HCT116 (cell line): Measurements from ENCODE around the gene SLC25A13. TPM values are rescaled to one million over a fixed set of nuclear protein-coding genes. Genes with fewer than 3 reads are reported as not detected.
"Not testable (repeated sequence)": the region's sequence is repeated elsewhere in the genome, so short reads cannot be mapped to it uniquely, and the experiment has no call there.

Experiments
- ATAC-seq: fragments of 200-7000 bp; cut with Tn5 transposase; 2 replicates; pipeline ENCODE4 v1.9.1; 2020; ENCODE audit warnings: mild to moderate bottlenecking, moderate library complexity
- Bru-seq: library from RNA; stranded (reverse); fragments of 400-500 nt; gene quantifications from one replicate; lab custom pipeline; 2021; lab: Mats Ljungman, UMichigan
- BruChase-seq, 2 experiments: library from RNA; stranded (reverse); fragments of 400-500 nt; gene quantifications; one replicate each; lab custom pipeline; 2021; lab: Mats Ljungman, UMichigan
- BruUV-seq: library from RNA; stranded (reverse); fragments of 400-500 nt; replicated peaks from 2 replicates; lab custom pipeline; 2021; lab: Mats Ljungman, UMichigan
- CTCF ChIA-PET: fragments of 300-600 bp; sonication (Branson Sonifier 250); formaldehyde crosslinking; loops from one replicate; lab custom pipeline; 2021; ENCODE audit warnings: antibody characterized with exemption; lab: Charles Lee
- POLR2A ChIA-PET: fragments of 300-600, 350-600 bp; sonication (Branson Sonifier 250); formaldehyde crosslinking; loops from one replicate; lab custom pipeline; 2021; ENCODE audit warnings: antibody characterized with exemption; lab: Charles Lee
- RAD21 ChIA-PET, 2 experiments: fragments of 300-600 bp; sonication (Branson Sonifier 250); formaldehyde crosslinking; loops; one replicate each; lab custom pipeline; 2023; ENCODE audit warnings: low total read pairs in 2 of 2; ENCODE audit not compliant: uncharacterized antibody in 2 of 2, unreplicated experiment in 2 of 2, low non-redundant PET in 1 of 2; lab: Charles Lee
- DNase-seq: peaks from one replicate; pipeline ENCODE4 v3.0.0-alpha.2; 2010; ENCODE audit warnings: low read depth, low spot score
- H2AFZ ChIP-seq: fragments of 200-600 bp; shearing (Covaris generic), sonication (generic); 2 replicates; pipeline ENCODE4 v1.6.1; 2017; ENCODE audit warnings: low read depth, mixed run types, mixed read lengths, antibody characterized with exemption, low read length; ENCODE audit not compliant: poor library complexity, severe bottlenecking
- H3K27ac ChIP-seq: 2 replicates; pipeline ENCODE4 v1.5.1; 2012; ENCODE audit warnings: low read depth, low read length
- H3K27me3 ChIP-seq: fragments of 200-600 bp; sonication (generic); 2 replicates; pipeline ENCODE4 v1.6.1; 2016; ENCODE audit warnings: mixed run types, low read length, mixed read lengths; ENCODE audit not compliant: insufficient read depth
- H3K36me3 ChIP-seq, 2 experiments: fragments of 200-500 bp in 1 of 2; fragments of 200-600 bp in 1 of 2; sonication (Bioruptor generic) in 1 of 2; sonication (generic) in 1 of 2; 2 replicates each; pipeline versions ENCODE4 v1.5.1 to v1.6.1; 2014 to 2016; ENCODE audit warnings: low read length in 2 of 2, inconsistent platforms in 1 of 2, mixed read lengths in 1 of 2, mixed run types in 1 of 2; ENCODE audit not compliant: insufficient read depth in 2 of 2, control insufficient read depth in 1 of 2
- H3K4me1 ChIP-seq, 2 experiments: fragments of 200-600 bp in 1 of 2; sonication (generic) in 1 of 2; 2 replicates each; pipeline versions ENCODE4 v1.5.1 to v1.6.1; 2012 to 2017; ENCODE audit warnings: low read length in 2 of 2, inconsistent platforms in 1 of 2, mild to moderate bottlenecking in 1 of 2, mixed read lengths in 1 of 2, mixed run types in 1 of 2, moderate library complexity in 1 of 2; ENCODE audit not compliant: insufficient read depth in 2 of 2, control insufficient read depth in 1 of 2
- H3K4me2 ChIP-seq: fragments of 200-600 bp; sonication (generic); 2 replicates; pipeline ENCODE4 v1.6.1; 2017; ENCODE audit warnings: mixed run types, low read length, mixed read lengths
- H3K4me3 ChIP-seq, 2 experiments: fragments of 200-600 bp in 1 of 2; sonication (generic) in 1 of 2; replicated peaks in 1 of 2; 2 replicates each; pipeline ENCODE4 v1.5.1; 2011 to 2016; ENCODE audit warnings: low read length in 2 of 2, control low read depth in 1 of 2, low read depth in 1 of 2, mild to moderate bottlenecking in 1 of 2, mixed read lengths in 1 of 2, mixed run types in 1 of 2
- H3K79me2 ChIP-seq: fragments of 200-600 bp; sonication (generic); 2 replicates; pipeline ENCODE4 v1.6.1; 2017; ENCODE audit warnings: mild to moderate bottlenecking, mixed run types, low read length, moderate library complexity, mixed read lengths; ENCODE audit not compliant: insufficient read depth
- H3K9ac ChIP-seq: fragments of 200-600 bp; sonication (generic); 2 replicates; pipeline ENCODE4 v1.6.1; 2016; ENCODE audit warnings: low read length, mixed read lengths
- H3K9me2 ChIP-seq: fragments of 200-600 bp; sonication (generic), shearing (Covaris generic); 2 replicates; pipeline ENCODE4 v1.6.1; 2017; ENCODE audit warnings: mixed run types, mild to moderate bottlenecking, moderate library complexity; ENCODE audit not compliant: insufficient read depth
- H3K9me3 ChIP-seq, 2 experiments: fragments of 200-500 bp in 1 of 2; fragments of 200-600 bp in 1 of 2; sonication (Bioruptor generic) in 1 of 2; sonication (generic) in 1 of 2; 2 replicates each; pipeline ENCODE4 v1.6.1; 2014 to 2017; ENCODE audit warnings: low read length in 2 of 2, mixed read lengths in 2 of 2, inconsistent platforms in 1 of 2, low read depth in 1 of 2, mild to moderate bottlenecking in 1 of 2, mixed run types in 1 of 2, moderate library complexity in 1 of 2; ENCODE audit not compliant: control insufficient read depth in 1 of 2, insufficient read depth in 1 of 2
- H4K20me1 ChIP-seq: fragments of 200-600 bp; sonication (generic), shearing (Covaris generic); 2 replicates; pipeline ENCODE4 v1.6.1; 2017; ENCODE audit warnings: mixed run types, mild to moderate bottlenecking, moderate library complexity; ENCODE audit not compliant: insufficient read depth
- CBX3 ChIP-seq: IDR thresholded peaks from 2 replicates; pipeline ENCODE4 v1.6.1; 2012; ENCODE audit warnings: low read depth
- CEBPB ChIP-seq: IDR thresholded peaks from 2 replicates; pipeline ENCODE4 v1.6.1; 2012; ENCODE audit warnings: low read depth
- EGR1 ChIP-seq: IDR thresholded peaks from 2 replicates; pipeline ENCODE4 v1.6.1; 2012; ENCODE audit warnings: low read depth
- FOSL1 ChIP-seq: IDR thresholded peaks from 2 replicates; pipeline ENCODE4 v1.6.1; 2012; ENCODE audit warnings: low read depth
- MAX ChIP-seq: IDR thresholded peaks from 2 replicates; pipeline ENCODE4 v1.6.1; 2012
- POLR2A ChIP-seq: IDR thresholded peaks from 2 replicates; pipeline ENCODE4 v1.7.0; 2011; ENCODE audit warnings: borderline replicate concordance; ENCODE audit not compliant: insufficient read depth, insufficient read length; ENCODE audit errors: extremely low read depth
- POLR2AphosphoS5 ChIP-seq: IDR thresholded peaks from 2 replicates; pipeline ENCODE4 v1.6.1; 2011; ENCODE audit warnings: mild to moderate bottlenecking, low read depth, low read length, moderate library complexity
- RAD21 ChIP-seq: IDR thresholded peaks from 2 replicates; pipeline ENCODE4 v1.6.1; 2012; ENCODE audit warnings: low read depth, mild to moderate bottlenecking
- REST ChIP-seq: IDR thresholded peaks from 2 replicates; pipeline ENCODE4 v1.6.1; 2012; ENCODE audit warnings: low read depth
- SIN3A ChIP-seq: IDR thresholded peaks from 2 replicates; pipeline ENCODE4 v1.6.1; 2012; ENCODE audit warnings: low read depth
- SP1 ChIP-seq: IDR thresholded peaks from 2 replicates; pipeline ENCODE4 v1.6.1; 2012; ENCODE audit warnings: low read depth
- SRF ChIP-seq: IDR thresholded peaks from 2 replicates; pipeline ENCODE4 v1.6.1; 2012; ENCODE audit warnings: low read depth
- TCF7L2 ChIP-seq: IDR thresholded peaks from 2 replicates; pipeline ENCODE4 v1.7.0; 2011; ENCODE audit warnings: borderline replicate concordance, inconsistent platforms; ENCODE audit not compliant: insufficient read depth, insufficient read length; ENCODE audit errors: extremely low read depth
- YY1 ChIP-seq: IDR thresholded peaks from 2 replicates; pipeline ENCODE4 v1.6.1; 2011; ENCODE audit warnings: low read length, low read depth, moderate library complexity, mild to moderate bottlenecking; ENCODE audit not compliant: insufficient replicate concordance; ENCODE audit errors: extremely low read depth
- ZFX ChIP-seq: fragments of 450-650 bp; IDR thresholded peaks from 2 replicates; pipeline ENCODE4 v1.6.1; 2017
- ZNF274 ChIP-seq: fragments of 200-500 bp; sonication (Bioruptor generic); IDR thresholded peaks from 2 replicates; pipeline ENCODE4 v1.6.1; 2014; ENCODE audit warnings: mild to moderate bottlenecking, low read depth, low read length, inconsistent platforms
- intact Hi-C: fragments of 100-400 bp; cut with micrococcal nuclease; formaldehyde crosslinking; loops from 2 replicates; pipeline ENCODE4 v1.10.0; 2022
- long read RNA-seq: library from polyadenylated mRNA; unstranded; transcript quantifications from one replicate; pipeline ENCODE4 v2.0.0, GENCODE V29; 2021; ENCODE audit not compliant: unreplicated experiment
- polyA plus RNA-seq: library from polyadenylated mRNA; unstranded; fragments of >200 nt; gene quantifications from 2 replicates; pipeline ENCODE4 v1.2.1, GENCODE V29; 2012; ENCODE audit warnings: missing spikeins
- total RNA-seq: library from RNA; stranded (reverse); gene quantifications from one replicate; pipeline ENCODE4 v1.2.1, GENCODE V29; 2021; ENCODE audit not compliant: unreplicated experiment

The SLC25A13 gene
- 19.3 TPM for total RNA-seq
- polyA plus RNA-seq: 5.4 and 5.7 TPM in 2 replicates
- percentile 85 among the genes with signal in this experiment for Bru-seq, nascent RNA
- percentile 62 among the genes with signal in this experiment for BruChase-seq, experiment 1, labeled RNA remaining after a 6-hour chase
- BruChase-seq, experiment 2, labeled RNA remaining after a 2-hour chase: percentile 66 among the genes with signal in this experiment
- long read RNA-seq, transcript SLC25A13-201 (18 exons, 3,136 nt): major isoform, 16 of 34 reads
- long read RNA-seq, partial matches to known transcripts: 6 of 34 reads
- long read RNA-seq, other reads (novel, unspliced or antisense): 12 of 34 reads

- Histone ChIP-seq H3K4me2 (peak within 1 kb of the TSS; percentile 82), H3K36me3 (no peaks in the 10 kb centered on the region), H2AFZ (peak within 1 kb of the TSS; percentile 87), H3K9ac (peak within 1 kb of the TSS; percentile 91), H3K27me3 (no peaks in the 10 kb centered on the region), H3K9me3 (no peaks in the 10 kb centered on the region), H3K79me2 (peaks cover 43% of the 10 kb centered on the region), H3K9me2 (no peaks in the 10 kb centered on the region), H3K4me1 (peaks cover 13 to 30% of the 10 kb centered on the region in 2 experiments), H3K27ac (peak within 1 kb of the TSS; percentile 86), H4K20me1 (peaks cover 2% of the 10 kb centered on the region; the same call in 1 of the 2 replicates), H3K4me3 (peak within 1 kb of the TSS; percentile 77 to 80)
- POLR2A ChIA-PET: no interaction called here
- TF ChIP-seq RAD21 (no peak), ZFX (peak; percentile 90), TCF7L2 (peak; percentile 58), REST (peak; percentile 89), POLR2AphosphoS5 (peak; percentile 56), YY1 (peak; percentile 41), CEBPB (no peak), POLR2A (peak; percentile 4), EGR1 (peak; percentile 56; the same call in 1 of the 2 replicates), SP1 (peak; percentile 84), CBX3 (0 out of 2 replicates have a peak, but pooled peaks have one; percentile 62), ZNF274 (no peak), FOSL1 (no peak), MAX (peak; percentile 97), SIN3A (peak; percentile 80), SRF (no peak)
- DNase-seq (peak; percentile 75), ATAC-seq (peak; percentile 92)
- CTCF ChIA-PET: no interaction called here
- intact Hi-C loops: no loop called here
- BruUV-seq: TSS peak; percentile 58
- RAD21 ChIA-PET: no interaction called here
Measured at GRCh38 chr7:96321658-96322372, at the start of gene SLC25A13. SLC25A13 (minus strand) TSS chr7:96322098; CDS start chr7:96321956, 142 bp downstream.

DNA sequence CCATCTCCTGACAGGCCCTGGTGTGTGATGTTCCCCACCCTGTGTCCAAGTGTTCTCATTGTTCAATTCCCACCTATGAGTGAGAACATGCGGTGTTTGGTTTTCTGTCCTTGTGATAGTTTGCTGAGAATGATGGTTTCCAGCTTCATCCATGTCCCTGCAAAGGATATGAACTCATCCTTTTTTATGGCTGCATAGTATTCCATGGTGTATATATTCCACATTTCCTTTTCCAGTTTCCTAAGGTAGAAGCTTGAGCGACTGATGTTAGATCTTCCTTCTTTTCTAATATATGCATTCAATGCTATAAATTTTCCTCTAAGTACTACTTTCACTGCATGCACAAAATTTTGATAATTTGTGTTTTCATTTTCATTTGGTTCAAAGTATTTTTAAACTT lies 44.0 kb upstream of the SLC25A13 start:
- H4K20me1 ChIP-seq, H3K79me2 ChIP-seq, H3K9me3 ChIP-seq, BruUV-seq, RAD21 ChIA-PET, H3K4me2 ChIP-seq, H3K27ac ChIP-seq, ATAC-seq, H2AFZ ChIP-seq, DNase-seq, H3K4me1 ChIP-seq, H3K27me3 ChIP-seq, intact Hi-C loops, H3K9me2 ChIP-seq, H3K36me3 ChIP-seq, POLR2A ChIA-PET, H3K9ac ChIP-seq, CTCF ChIA-PET, H3K4me3 ChIP-seq: not testable (repeated sequence)
